Cardiac muscle cell (in vitro differentiated cells and primary cell): Measurements from ENCODE around the gene TMEM203. TPM values are rescaled to one million over a fixed set of nuclear protein-coding genes. Genes with fewer than 3 reads are reported as not detected.

ENCODE experiments used
- DNase-seq, 2 donors: peaks; one replicate each; pipeline versions ENCODE4 v3.0.0 to v3.0.0-alpha.2; 2010 to 2017; ENCODE audit warnings: low read depth in 1 of 2, low spot score in 1 of 2
- H3K27ac ChIP-seq: fragments of 200-600 bp; sonication (generic); 2 replicates; pipeline ENCODE4 v1.5.1; 2016
- H3K27me3 ChIP-seq: fragments of 200-600 bp; sonication (generic); 2 replicates; pipeline ENCODE4 v1.6.0; 2016; ENCODE audit warnings: control low read depth
- H3K36me3 ChIP-seq: fragments of 200-600 bp; sonication (generic); 2 replicates; pipeline ENCODE4 v1.5.1; 2016; ENCODE audit warnings: control low read depth
- H3K4me1 ChIP-seq: fragments of 200-600 bp; sonication (generic); 2 replicates; pipeline ENCODE4 v1.8.1; 2017; ENCODE audit warnings: low read depth, mild to moderate bottlenecking, mixed run types
- H3K4me3 ChIP-seq: fragments of 200-600 bp; sonication (generic); 2 replicates; pipeline ENCODE4 v1.5.1; 2016; ENCODE audit warnings: mild to moderate bottlenecking
- H3K9me3 ChIP-seq: fragments of 200-600 bp; sonication (generic); 2 replicates; pipeline ENCODE4 v1.5.1; 2017; ENCODE audit warnings: low read depth, mild to moderate bottlenecking, control low read depth
- CTCF ChIP-seq: IDR thresholded peaks from 2 replicates; pipeline ENCODE4 v1.5.1; 2012; ENCODE audit warnings: low read depth, mild to moderate bottlenecking, low read length
- polyA plus RNA-seq: library from polyadenylated mRNA; unstranded; fragments of >200 nt; fragmentation: Nextera tagmentation; extraction: Ambion mirVana; gene quantifications from 2 replicates; pipeline ENCODE4 v1.2.1, GENCODE V29; 2016
- total RNA-seq: library from RNA; depleted of rRNA; stranded (reverse); fragments of >200 nt; gene quantifications from 2 replicates; pipeline ENCODE4 v1.2.3, GENCODE V29; 2016

TMEM203 gene
- total and polyA plus RNA-seq, 2 experiments from 2014 or later = 44.7 to 86.6 TPM

- no peak for TF ChIP-seq CTCF
- Histone ChIP-seq H3K4me1 (peaks cover 3% of the 10 kb centered on the region), H3K27me3 (peaks cover 100% of the 10 kb centered on the region), H3K9me3 (no peaks in the 10 kb centered on the region), H3K36me3 (no peaks in the 10 kb centered on the region), H3K27ac (no peak overlapping the region), H3K4me3 (no peak overlapping the region)
- DNase-seq = no peak
These were observed 40.1 kb downstream of the TMEM203 start for GRCh38 chr9:137165250-137165836.

- Histone ChIP-seq H3K36me3 (no peaks in the 10 kb centered on the region), H3K4me3 (no peak overlapping the region), H3K27me3 (peaks cover 100% of the 10 kb centered on the region), H3K9me3 (no peaks in the 10 kb centered on the region), H3K4me1 (peaks cover 3% of the 10 kb centered on the region), H3K27ac (no peak overlapping the region)
- no peak for DNase-seq
- no peak for TF ChIP-seq CTCF
These were observed 40.8 kb downstream of the TMEM203 start for GRCh38 chr9:137164370-137165249.

GRCh38 chr9:137163805-137164204, 41.6 kb downstream of the TMEM203 start:
- Histone ChIP-seq H3K4me3 (no peak overlapping the region), H3K9me3 (no peaks in the 10 kb centered on the region), H3K27ac (no peak overlapping the region), H3K4me1 (peaks cover 3% of the 10 kb centered on the region), H3K36me3 (no peaks in the 10 kb centered on the region), H3K27me3 (peaks cover 100% of the 10 kb centered on the region)
- no peak for TF ChIP-seq CTCF
- no peak for DNase-seq

GRCh38 chr9:137163365-137163715, 42.1 kb downstream of the TMEM203 start:
- peak overlapping the region; percentile 11 for H3K4me3 ChIP-seq
- no peak for DNase-seq
- peaks cover 100% of the 10 kb centered on the region for H3K27me3 ChIP-seq
- H3K27ac ChIP-seq = no peak overlapping the region
- no peaks in the 10 kb centered on the region for H3K9me3 ChIP-seq
- H3K4me1 ChIP-seq = peaks cover under 1% of the 10 kb centered on the region
- H3K36me3 ChIP-seq = no peaks in the 10 kb centered on the region
- TF ChIP-seq CTCF = no peak

GRCh38 chr9:137162505-137163364, 42.7 kb downstream of the TMEM203 start:
- Histone ChIP-seq H3K36me3 (no peaks in the 10 kb centered on the region), H3K27me3 (peaks cover 100% of the 10 kb centered on the region), H3K4me3 (peak overlapping the region; percentile 11), H3K9me3 (no peaks in the 10 kb centered on the region), H3K4me1 (no peaks in the 10 kb centered on the region), H3K27ac (no peak overlapping the region)
- peak in 1 of 2 donors; percentile 34 for DNase-seq
- TF ChIP-seq CTCF = no peak
